Common myeloid progenitor, CD34-positive (primary cell): ENCODE measurements around the gene ZNF787.
A peak's percentile ranks its signal among the peaks of the same experiment; 100 is the strongest.
"Not testable (repeated sequence)": the region's sequence is repeated elsewhere in the genome, so short reads cannot be mapped to it uniquely, and the experiment has no call there.

Experiments
- CTCF ChIA-PET: fragments of 350-600 bp; sonication (Branson Sonifier 250); formaldehyde crosslinking; loops from one replicate; lab custom pipeline; 2021; ENCODE audit warnings: antibody characterized with exemption; lab: Charles Lee
- POLR2A ChIA-PET: fragments of 350-600 bp; sonication (Branson Sonifier 250); formaldehyde crosslinking; loops from one replicate; lab custom pipeline; 2021; ENCODE audit warnings: antibody characterized with exemption; lab: Charles Lee
- DNase-seq, 3 donors: peaks; one replicate each; pipeline versions ENCODE4 v3.0.0 to v3.0.0-alpha.2; 2013
- H3K27ac ChIP-seq, 2 experiments: 1 replicate in 1 of 2; 2 replicates in 1 of 2; pipeline ENCODE4 v1.7.0; 2013; ENCODE audit warnings: inconsistent platforms in 2 of 2, low read length in 2 of 2, mild to moderate bottlenecking in 2 of 2, low read depth in 1 of 2, moderate library complexity in 1 of 2; ENCODE audit not compliant: severe bottlenecking in 2 of 2, insufficient read depth in 1 of 2, poor library complexity in 1 of 2
- H3K27me3 ChIP-seq, 5 experiments: replicated peaks in 2 of 5; 1 replicate in 3 of 5; 2 replicates in 2 of 5; pipeline versions ENCODE4 v1.6.1 to v1.7.0; 2013; ENCODE audit warnings: low read length in 4 of 5, mild to moderate bottlenecking in 2 of 5, moderate library complexity in 2 of 5, inconsistent platforms in 1 of 5; ENCODE audit not compliant: insufficient read depth in 5 of 5, control insufficient read depth in 4 of 5
- H3K36me3 ChIP-seq, 4 experiments: 1 replicate in 2 of 4; 2 replicates in 2 of 4; pipeline versions ENCODE4 v1.6.1 to v1.7.0; 2013; ENCODE audit warnings: low read length in 3 of 4, control low read depth in 1 of 4, mild to moderate bottlenecking in 1 of 4; ENCODE audit not compliant: control insufficient read depth in 4 of 4, insufficient read depth in 4 of 4
- H3K4me1 ChIP-seq, 4 experiments: 1 replicate in 3 of 4; 2 replicates in 1 of 4; pipeline versions ENCODE4 v1.6.1 to v1.7.1; 2013; ENCODE audit warnings: low read length in 3 of 4, mild to moderate bottlenecking in 3 of 4, control low read depth in 1 of 4, inconsistent platforms in 1 of 4, moderate library complexity in 1 of 4; ENCODE audit not compliant: control insufficient read depth in 4 of 4, insufficient read depth in 4 of 4; ENCODE audit errors: control extremely low read depth in 1 of 4
- H3K4me3 ChIP-seq, 7 experiments: 1 replicate in 4 of 7; 2 replicates in 3 of 7; pipeline versions ENCODE4 v1.5.1 to v1.7.0; 2013; ENCODE audit warnings: mild to moderate bottlenecking in 7 of 7, low read length in 6 of 7, moderate library complexity in 6 of 7, inconsistent platforms in 2 of 7, low read depth in 2 of 7, control low read depth in 1 of 7; ENCODE audit not compliant: insufficient read depth in 4 of 7, control insufficient read depth in 1 of 7; ENCODE audit errors: extremely low read depth in 1 of 7
- H3K9me3 ChIP-seq, 5 experiments: 1 replicate in 4 of 5; 2 replicates in 1 of 5; pipeline versions ENCODE4 v1.6.1 to v1.7.1; 2013; ENCODE audit warnings: low read length in 4 of 5, mild to moderate bottlenecking in 2 of 5, inconsistent platforms in 1 of 5, low read depth in 1 of 5, moderate library complexity in 1 of 5; ENCODE audit not compliant: control insufficient read depth in 4 of 5, insufficient read depth in 2 of 5; ENCODE audit errors: control extremely low read depth in 1 of 5
- WGBS: methylation state at CpG from one replicate; pipeline ENCODE4 v1.1.5; 2013; ENCODE audit not compliant: insufficient coverage; 5-methylcytosine and 5-hydroxymethylcytosine counted together

Gene ZNF787

DNA sequence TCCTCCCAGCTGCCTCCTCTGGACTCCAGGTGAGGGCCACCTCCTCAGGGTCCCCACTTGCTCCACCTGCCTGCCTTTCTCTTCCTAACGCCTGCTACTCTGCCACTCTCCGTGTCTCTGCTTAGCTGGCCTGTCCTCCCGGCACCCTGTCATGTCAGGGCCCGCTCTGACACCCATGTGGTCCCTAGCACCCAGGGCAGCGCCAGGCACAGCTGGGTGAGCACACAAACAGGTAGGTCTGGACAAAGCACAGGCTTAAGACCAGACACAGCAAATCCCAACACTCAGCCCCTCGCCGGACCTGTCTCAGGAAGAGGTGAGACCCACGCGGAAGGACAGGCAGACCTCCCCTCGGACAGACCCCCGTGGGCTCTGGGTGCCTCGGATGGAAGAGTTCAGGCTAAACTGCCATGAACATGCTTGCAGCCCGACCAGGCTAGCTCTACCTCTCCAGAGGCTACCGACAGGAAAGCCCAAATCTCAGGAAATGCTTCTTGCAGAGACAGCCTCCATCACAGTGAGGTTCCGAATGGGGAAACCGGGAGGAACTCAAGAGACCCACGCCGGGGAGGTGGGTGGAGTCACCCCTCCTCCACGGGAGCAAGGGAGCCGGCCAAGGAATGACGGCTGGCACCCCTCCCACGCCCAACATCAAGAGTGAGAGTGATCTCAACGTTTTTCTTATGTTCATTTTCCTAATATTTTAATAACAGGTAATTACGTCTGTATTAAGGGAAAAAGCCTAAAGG lies 12.5 kb downstream of the ZNF787 start:
- peak overlapping the region in 4 of 7 experiments; percentile 9 to 57 (median 36) for H3K4me3 ChIP-seq
- 29% methylated on average over 20 of the region's 24 CpGs for WGBS
- ChIA-PET POLR2A (no interaction called here), CTCF (interaction anchor here (1.0 to 2.0 kb wide), 6 partner anchors 11 to 225 kb away, joined by 3 to 8 read pairs (median 4); no protein-coding TSS in a partner anchor)
- no peaks in the 10 kb centered on the region for H3K9me3 ChIP-seq
- no peak overlapping the region for H3K27ac ChIP-seq
- H3K4me1 ChIP-seq, result peaks cover 8 to 93% (median 91%) of the 10 kb centered on the region in 4 experiments
- no peaks in the 10 kb centered on the region for H3K27me3 ChIP-seq
- peaks cover 0 to 21% (median 2%) of the 10 kb centered on the region in 4 experiments for H3K36me3 ChIP-seq
- DNase-seq, result no peak

GRCh38 chr19:56107626-56108351 lies 13.3 kb downstream of the ZNF787 start:
- Histone ChIP-seq H3K27ac (peak overlapping the region in 1 of 2 experiments; percentile 5), H3K4me1 (peaks cover 8 to 93% (median 91%) of the 10 kb centered on the region in 4 experiments), H3K4me3 (no peak overlapping the region), H3K27me3 (no peaks in the 10 kb centered on the region), H3K9me3 (no peaks in the 10 kb centered on the region), H3K36me3 (peaks cover 0 to 24% (median 2%) of the 10 kb centered on the region in 4 experiments)
- no peak for DNase-seq
- 81% methylated on average over 23 of the region's 27 CpGs for WGBS
- ChIA-PET POLR2A (no interaction called here), CTCF (interaction anchor here (0.6 to 2.0 kb wide), 6 partner anchors 9 to 47 kb away, joined by 3 to 8 read pairs (median 4); no protein-coding TSS in a partner anchor)

GRCh38 chr19:56106993-56107392 lies 14.1 kb downstream of the ZNF787 start:
- 88% methylated on average over 10 of the region's 11 CpGs for WGBS
- ChIA-PET CTCF (interaction anchor here (1.4 to 2.0 kb wide), 2 partner anchors 10 to 47 kb away, joined by 4 to 5 read pairs; no protein-coding TSS in a partner anchor), POLR2A (no interaction called here)
- H3K27me3 ChIP-seq, result no peaks in the 10 kb centered on the region
- no peak for DNase-seq
- H3K4me3 ChIP-seq, result peak overlapping the region in 2 of 7 experiments; percentile 26 to 50
- H3K4me1 ChIP-seq, result peaks cover 8 to 93% (median 91%) of the 10 kb centered on the region in 4 experiments
- H3K36me3 ChIP-seq, result peaks cover 0 to 28% (median 3%) of the 10 kb centered on the region in 4 experiments
- H3K27ac ChIP-seq, result peak overlapping the region in 1 of 2 experiments; percentile 5
- H3K9me3 ChIP-seq, result no peaks in the 10 kb centered on the region

DNA sequence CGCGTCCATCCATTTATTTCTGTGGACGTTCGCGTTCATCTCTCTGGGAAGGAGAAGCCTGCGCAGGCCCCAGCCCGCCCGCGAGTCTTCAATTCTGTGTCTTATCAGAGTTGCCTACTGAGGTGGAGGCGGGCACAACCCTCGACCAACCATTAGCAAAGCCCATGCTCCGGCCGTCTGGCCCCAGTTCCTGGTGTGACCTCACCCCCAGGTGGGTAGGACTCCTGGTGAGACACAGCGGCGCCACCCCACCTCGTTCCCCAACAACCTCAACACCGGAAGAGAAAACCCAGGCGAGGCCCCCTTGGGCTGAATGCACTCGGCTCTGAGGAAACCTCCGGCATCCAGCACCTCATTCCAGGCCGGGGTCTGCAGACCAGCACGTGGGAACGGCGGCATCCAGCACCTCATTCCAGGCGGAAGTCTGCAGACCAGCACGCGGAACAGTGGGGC lies 14.7 kb downstream of the ZNF787 start:
- no peaks in the 10 kb centered on the region for H3K27me3 ChIP-seq
- H3K36me3 ChIP-seq, result peaks cover 0 to 34% (median 4%) of the 10 kb centered on the region in 4 experiments
- DNase-seq, result no peak
- no peak overlapping the region for H3K27ac ChIP-seq
- no peaks in the 10 kb centered on the region for H3K9me3 ChIP-seq
- POLR2A ChIA-PET, result no interaction called here
- peaks cover 8 to 93% (median 89%) of the 10 kb centered on the region in 4 experiments for H3K4me1 ChIP-seq
- peak overlapping the region in 2 of 7 experiments; percentile 26 to 50 for H3K4me3 ChIP-seq
- CTCF ChIA-PET, result interaction anchor here (1.2 to 2.6 kb wide), 3 partner anchors 10 to 146 kb away, joined by 3 to 16 read pairs (median 5); no protein-coding TSS in a partner anchor
- 66% methylated on average over 25 of the region's 27 CpGs for WGBS

GRCh38 chr19:56105831-56106396 lies 15.2 kb downstream of the ZNF787 start:
- DNase-seq, POLR2A ChIA-PET, H3K27me3 ChIP-seq, H3K9me3 ChIP-seq: not testable (repeated sequence)
- Histone ChIP-seq H3K4me1 (peaks cover 8 to 92% (median 86%) of the 10 kb centered on the region in 4 experiments), H3K4me3 (peak overlapping the region in 3 of 7 experiments; percentile 25 to 58 (median 36)), H3K27ac (peak overlapping the region in 1 of 2 experiments; percentile 65), H3K36me3 (peaks cover 0 to 39% (median 6%) of the 10 kb centered on the region in 4 experiments)
- CTCF ChIA-PET, result interaction anchor here (1.2 to 2.6 kb wide), 3 partner anchors 9 to 147 kb away, joined by 3 to 16 read pairs (median 7); no protein-coding TSS in a partner anchor
- 95% methylated on average over 43 of the region's 61 CpGs for WGBS

DNA sequence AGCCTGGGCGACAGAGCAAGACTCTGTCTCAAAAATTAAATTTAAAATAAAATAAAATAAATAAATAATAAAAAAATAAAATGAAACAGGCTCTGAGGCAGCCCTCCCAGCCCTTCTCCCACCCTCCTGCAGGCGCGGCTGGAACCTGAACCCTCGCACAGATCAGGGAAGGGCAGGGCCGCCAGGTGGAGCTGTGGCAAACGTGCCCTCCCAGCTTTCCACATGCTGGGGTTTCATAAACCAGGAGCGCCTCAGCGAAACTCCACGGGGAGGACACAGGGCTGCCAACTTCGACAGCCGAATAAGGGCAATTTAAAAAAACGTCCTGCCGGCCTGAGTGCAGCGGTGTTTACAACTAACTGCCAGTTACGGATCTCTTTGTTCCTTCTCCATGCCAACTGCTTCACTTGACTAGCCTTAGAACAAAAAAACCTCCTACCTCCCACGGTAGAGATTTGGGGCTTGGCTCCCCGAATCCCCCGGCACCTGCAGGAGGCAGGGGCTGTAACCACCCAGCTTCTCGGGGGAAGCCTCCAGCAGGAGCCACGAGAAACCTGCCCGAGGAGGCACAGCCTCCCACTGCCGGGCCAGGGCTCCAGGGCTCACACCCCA lies 15.9 kb downstream of the ZNF787 start:
- Histone ChIP-seq H3K4me1 (peaks cover 6 to 85% (median 79%) of the 10 kb centered on the region in 4 experiments), H3K36me3 (peaks cover 0 to 46% (median 9%) of the 10 kb centered on the region in 4 experiments), H3K4me3 (peak overlapping the region in 4 of 7 experiments; percentile 25 to 58 (median 38)), H3K27ac (peak overlapping the region in 1 of 2 experiments; percentile 65), H3K27me3 (no peaks in the 10 kb centered on the region), H3K9me3 (no peaks in the 10 kb centered on the region)
- DNase-seq, result peak; percentile 84 to 91 (median 88)
- WGBS, result 1% methylated on average over 17 of the region's 22 CpGs
- CTCF ChIA-PET, result interaction anchor here (0.6 to 2.6 kb wide), 8 partner anchors 8 to 240 kb away, joined by 3 to 16 read pairs (median 4); no protein-coding TSS in a partner anchor
- POLR2A ChIA-PET, result interaction anchor here (0.6 kb wide), 1 partner anchor 14 kb away, joined by 3 read pairs; no protein-coding TSS in a partner anchor
